K562 (cell line): ENCODE data around the gene ITGB1BP2. TPM values are rescaled to one million over a fixed set of nuclear protein-coding genes. Genes with fewer than 3 reads are reported as not detected.
"Not testable (repeated sequence)": the region's sequence is repeated elsewhere in the genome, so short reads cannot be mapped to it uniquely, and the experiment has no call there.

ENCODE experiments used
- ATAC-seq: fragments of 200-7000 bp; cut with Tn5 transposase; 3 replicates; pipeline ENCODE4 v1.9.1; 2020; ENCODE audit warnings: moderate library complexity
- BruUV-seq: library from RNA; stranded (reverse); fragments of 400-500 nt; replicated peaks from 2 replicates; lab custom pipeline; 2021; lab: Mats Ljungman, UMichigan
- CTCF ChIA-PET: fragments of 300-600 bp; formaldehyde crosslinking; extraction: SDS; loops from one replicate; lab custom pipeline; 2021; ENCODE audit warnings: low intra/inter-chr PET ratio; lab: Yijun Ruan, JAX
- POLR2A ChIA-PET: fragments of 300-600, 350-650 bp; sonication (Branson Sonifier 250); formaldehyde crosslinking; extraction: SDS; loops from one replicate; lab custom pipeline; 2021; ENCODE audit warnings: antibody characterized with exemption, inconsistent platforms; lab: Yijun Ruan, JAX
- DNase-seq, 4 experiments: peaks; one replicate each; pipeline versions ENCODE4 v3.0.0 to v3.0.0-alpha.2; 2011 to 2018; ENCODE audit warnings: low spot score in 3 of 4, mixed read lengths in 3 of 4; ENCODE audit errors: extremely low read depth in 1 of 4
- FAIRE-seq: peaks from 2 replicates; lab custom pipeline; 2011; peaks lifted over from hg19 to GRCh38; lab: Jason Lieb, UNC
- H2AFZ ChIP-seq: 2 replicates; pipeline ENCODE4 v1.6.0; 2011; ENCODE audit warnings: low read depth, low read length, control low read depth, inconsistent platforms
- H3K27ac ChIP-seq: fragments of 200-600 bp; 3 replicates; pipeline ENCODE4 v1.8.0; 2011; ENCODE audit warnings: low read depth, mild to moderate bottlenecking, control low read depth, inconsistent platforms, low read length, moderate library complexity, mixed read lengths; ENCODE audit errors: extremely low read depth
- H3K27me3 ChIP-seq, 2 experiments: fragments of 300-600 bp in 1 of 2; 2 replicates in 1 of 2; 3 replicates in 1 of 2; pipeline versions ENCODE4 v1.6.0 to v1.8.0; 2011; ENCODE audit warnings: inconsistent platforms in 2 of 2, low read length in 2 of 2, mild to moderate bottlenecking in 1 of 2, mixed read lengths in 1 of 2, moderate library complexity in 1 of 2; ENCODE audit not compliant: control insufficient read depth in 2 of 2, insufficient read depth in 2 of 2
- H3K36me3 ChIP-seq: fragments of 300-600 bp; 3 replicates; pipeline ENCODE4 v1.8.0; 2011; ENCODE audit warnings: mild to moderate bottlenecking, low read length, inconsistent platforms; ENCODE audit not compliant: control insufficient read depth, insufficient read depth
- H3K4me1 ChIP-seq, 2 experiments: fragments of 200-600 bp in 1 of 2; replicated peaks in 1 of 2; 2 replicates in 1 of 2; 3 replicates in 1 of 2; pipeline versions ENCODE4 v1.5.1 to v1.8.0; 2011; ENCODE audit warnings: inconsistent platforms in 2 of 2, low read length in 2 of 2, mild to moderate bottlenecking in 1 of 2, mixed read lengths in 1 of 2, moderate library complexity in 1 of 2; ENCODE audit not compliant: control insufficient read depth in 2 of 2, insufficient read depth in 2 of 2
- H3K4me2 ChIP-seq: 2 replicates; pipeline ENCODE4 v1.6.1; 2011; ENCODE audit warnings: low read length, control low read depth, inconsistent platforms, mixed read lengths; ENCODE audit not compliant: insufficient read depth
- H3K4me3 ChIP-seq: fragments of 200-600 bp; sonication (generic), shearing (Covaris generic); 2 replicates; pipeline ENCODE4 v1.5.1; 2016; ENCODE audit warnings: control low read depth, inconsistent platforms
- H3K79me2 ChIP-seq: fragments of 200-600 bp; 3 replicates; pipeline ENCODE4 v1.8.0; 2011; ENCODE audit warnings: low read length, inconsistent platforms; ENCODE audit not compliant: control insufficient read depth, insufficient read depth
- H3K9ac ChIP-seq, 2 experiments: 2 replicates each; pipeline versions ENCODE4 v1.6.0 to v1.6.1; 2011; ENCODE audit warnings: low read depth in 2 of 2, low read length in 2 of 2, control low read depth in 1 of 2, inconsistent platforms in 1 of 2, mild to moderate bottlenecking in 1 of 2, mixed read lengths in 1 of 2; ENCODE audit not compliant: insufficient read depth in 1 of 2
- H3K9me1 ChIP-seq: one replicate; pipeline ENCODE4 v1.6.0; 2011; ENCODE audit warnings: inconsistent platforms, mild to moderate bottlenecking, low read length, moderate library complexity; ENCODE audit not compliant: control insufficient read depth, insufficient read depth
- H3K9me3 ChIP-seq: replicated peaks from 2 replicates; pipeline ENCODE4 v1.5.1; 2011; ENCODE audit warnings: low read depth, low read length, inconsistent platforms; ENCODE audit not compliant: control insufficient read depth, insufficient read depth
- H4K20me1 ChIP-seq: replicated peaks from 2 replicates; pipeline ENCODE4 v1.6.1; 2011; ENCODE audit warnings: low read length, inconsistent platforms, mixed read lengths; ENCODE audit not compliant: control insufficient read depth, insufficient read depth
- ARNT ChIP-seq, 2 experiments: fragments of 450-650 bp; IDR thresholded peaks; 2 replicates each; pipeline ENCODE4 v1.6.1; 2016; ENCODE audit warnings: mild to moderate bottlenecking in 1 of 2
- FIP1L1 ChIP-seq: fragments of 200-400 bp; formaldehyde crosslinking; IDR thresholded peaks from 2 replicates; pipeline ENCODE4 v1.6.1; 2018; ENCODE audit warnings: mild to moderate bottlenecking, low read depth, low read length; ENCODE audit not compliant: poor library complexity, severe bottlenecking
- HNRNPUL1 ChIP-seq: fragments of 200-400 bp; formaldehyde crosslinking; IDR thresholded peaks from 2 replicates; pipeline ENCODE4 v1.6.1; 2017; ENCODE audit warnings: low read length
- IFI16 ChIP-seq: fragments of 250-450 bp; sonication (Bioruptor Pico); IDR thresholded peaks from 2 replicates; pipeline ENCODE4 v2.1.2; 2022; ENCODE audit warnings: mild to moderate bottlenecking, inconsistent platforms
- KLF10 ChIP-seq: fragments of 250-450 bp; sonication (Bioruptor Pico); IDR thresholded peaks from 2 replicates; pipeline ENCODE4 v1.6.1; 2021; ENCODE audit warnings: matching md5 sums
- PHF8 ChIP-seq: fragments of 200-600 bp; sonication (generic); IDR thresholded peaks from 2 replicates; pipeline ENCODE4 v1.6.1; 2012; ENCODE audit warnings: mixed run types, mild to moderate bottlenecking, inconsistent platforms, low read length, moderate library complexity, borderline replicate concordance
- POLR2AphosphoS5 ChIP-seq: IDR thresholded peaks from 2 replicates; pipeline ENCODE4 v1.6.1; 2011; ENCODE audit warnings: mild to moderate bottlenecking, low read depth, low read length, moderate library complexity; ENCODE audit not compliant: control insufficient read depth, insufficient read depth
- YY1 ChIP-seq, 3 experiments: IDR thresholded peaks; 2 replicates each; pipeline ENCODE4 v1.6.1; 2011; ENCODE audit warnings: low read length in 2 of 3, mild to moderate bottlenecking in 2 of 3, moderate library complexity in 2 of 3, borderline replicate concordance in 1 of 3, control low read depth in 1 of 3, low read depth in 1 of 3; ENCODE audit not compliant: insufficient read depth in 3 of 3, insufficient replicate concordance in 2 of 3, control insufficient read depth in 1 of 3, insufficient read length in 1 of 3; ENCODE audit errors: extremely low read depth in 1 of 3
- ZNF551 ChIP-seq: fragments of 250-450 bp; sonication (Bioruptor Pico); IDR thresholded peaks from 2 replicates; pipeline ENCODE4 v1.5.0; 2021; ENCODE audit warnings: mild to moderate bottlenecking, moderate library complexity
- ZSCAN32 ChIP-seq: fragments of 450-650 bp; formaldehyde crosslinking; IDR thresholded peaks from 2 replicates; pipeline ENCODE4 v1.4.0; 2020; ENCODE audit warnings: mild to moderate bottlenecking, moderate library complexity
- WGBS: fragments of 100-300 bp; shearing (Covaris generic); methylation state at CpG from one replicate; pipeline ENCODE4 v1.1.6; 2016; ENCODE audit warnings: low coverage, mixed read lengths; ENCODE audit not compliant: insufficient coverage; ENCODE audit errors: missing lambda C conversion rate; 5-methylcytosine and 5-hydroxymethylcytosine counted together
- in situ Hi-C: fragments of 300-500 bp; cut with MboI; formaldehyde crosslinking; loops from 4 replicates; pipeline ENCODE4 v1.15.0; 2018; ENCODE audit warnings: inconsistent platforms, mixed read lengths
- intact Hi-C: fragments of 100-400 bp; cut with micrococcal nuclease; formaldehyde crosslinking; loops from 2 replicates; pipeline ENCODE4 v1.14.2; 2022
- polyA plus RNA-seq, 8 experiments: library from polyadenylated mRNA; depleted of rRNA in 4 of 8; stranded (reverse) in 5 of 8; unstranded in 3 of 8; fragments of >200 nt; fragmentation: Nextera tagmentation in 2 of 8; fragmentation: Illumina TruSeq in 1 of 8; extraction: Ambion mirVana in 2 of 8; extraction: Trizol in 1 of 8; gene quantifications; 2 replicates each; pipeline versions ENCODE4 v1.2.1 to v1.2.3, GENCODE V29; 2011 to 2014; ENCODE audit warnings: inconsistent platforms in 1 of 8, missing spikeins in 1 of 8
- total RNA-seq, 7 experiments: library from RNA; depleted of rRNA in 6 of 7; stranded (reverse); fragments of >200 nt in 6 of 7; fragmentation: Illumina TruSeq in 2 of 7; extraction: Trizol in 2 of 7; gene quantifications; 2 replicates each; pipeline versions ENCODE4 v1.2.1 to v1.2.3, GENCODE V29; 2011 to 2021; ENCODE audit warnings: low replicate concordance in 1 of 7

ITGB1BP2 gene
- total and polyA plus RNA-seq, 9 of the 15 experiments (the other 6 are each of a cell fraction or from before 2014, with no cell fraction given): 1.6 to 4.0 (median 1.9) TPM

- H4K20me1 ChIP-seq, H3K4me1 ChIP-seq, H3K4me3 ChIP-seq, H3K27ac ChIP-seq, in situ Hi-C loops, FAIRE-seq, POLR2A ChIA-PET, CTCF ChIA-PET, H3K9me3 ChIP-seq, intact Hi-C loops, BruUV-seq, H3K36me3 ChIP-seq, H3K27me3 ChIP-seq, H3K9me1 ChIP-seq, H2AFZ ChIP-seq, H3K9ac ChIP-seq, ATAC-seq, DNase-seq, H3K4me2 ChIP-seq, H3K79me2 ChIP-seq: not testable (repeated sequence)
- no CpG with 5 or more reads among the region's 1 CpG for WGBS
These were observed 15.4 kb downstream of the ITGB1BP2 start for GRCh38 chrX:71316959-71317358.

DNA sequence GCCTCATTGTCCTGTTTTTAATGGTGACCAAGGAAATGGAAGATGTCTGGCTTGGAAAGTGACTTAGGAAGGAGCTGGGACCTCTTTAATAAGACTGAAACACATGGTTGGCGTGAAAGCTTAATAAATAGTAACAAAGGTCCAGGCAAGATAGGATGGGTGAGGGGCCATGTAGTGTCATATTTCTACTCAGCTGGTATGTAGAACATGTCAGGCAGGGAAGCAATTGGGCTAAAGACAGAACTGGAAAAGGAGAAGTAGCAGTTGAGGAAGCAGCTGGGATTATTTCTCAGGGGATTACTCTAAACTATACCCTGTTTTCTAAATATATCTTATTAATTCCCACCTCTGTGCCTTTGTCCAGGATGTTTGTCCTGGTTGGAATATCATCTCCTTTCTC is 18.6 kb downstream of the ITGB1BP2 start:
- H3K9me3 ChIP-seq: no peaks in the 10 kb centered on the region
- no peak overlapping the region for H3K9ac ChIP-seq
- WGBS: no CpG with 5 or more reads among the region's 1 CpG
- TF ChIP-seq ZNF551: no peak
- TF ChIP-seq PHF8: no peak
- no peak for TF ChIP-seq KLF10
- no peak for TF ChIP-seq POLR2AphosphoS5
- TF ChIP-seq YY1 (IDR thresholded peaks at IDR 0.05; ENCODE audit: borderline replicate concordance in 1 of 3, control insufficient read depth in 1 of 3, extremely low read depth in 1 of 3, insufficient read depth in 3 of 3, insufficient read length in 1 of 3, insufficient replicate concordance in 2 of 3, low read depth in 1 of 3, low read length in 2 of 3): no peak
- TF ChIP-seq ZSCAN32 (CRISPR knock-in tag): no peak
- TF ChIP-seq FIP1L1: no peak
- TF ChIP-seq IFI16: no peak
- no peak for TF ChIP-seq ARNT (IDR thresholded peaks at IDR 0.05)
- TF ChIP-seq HNRNPUL1: no peak
- ATAC-seq: no peak
- intact Hi-C loops: no loop called here
- no peak overlapping the region for H3K27ac ChIP-seq
- no peak overlapping the region for H3K4me3 ChIP-seq
- no peaks in the 10 kb centered on the region for H4K20me1 ChIP-seq
- no peak overlapping the region for H3K4me2 ChIP-seq
- FAIRE-seq: no peak
- no peak for DNase-seq
- ChIA-PET CTCF (no interaction called here), POLR2A (interaction anchor here (0.9 kb wide), 1 partner anchor 18 kb away, joined by 3 read pairs; no protein-coding TSS in a partner anchor)
- no peaks in the 10 kb centered on the region for H3K4me1 ChIP-seq
- no peak overlapping the region for H2AFZ ChIP-seq
- H3K79me2 ChIP-seq: no peaks in the 10 kb centered on the region
- in situ Hi-C loops: no loop called here
- no TSS peak for BruUV-seq
- H3K27me3 ChIP-seq: no peaks in the 10 kb centered on the region
- H3K9me1 ChIP-seq: no peaks in the 10 kb centered on the region
- H3K36me3 ChIP-seq: no peaks in the 10 kb centered on the region
